Fibroblast of skin of right biceps (primary cell): Measurements from ENCODE around the gene KLK1.
"Not testable (repeated sequence)": the region's sequence is repeated elsewhere in the genome, so short reads cannot be mapped to it uniquely, and the experiment has no call there.

Experiments used
- DNase-seq: peaks from one replicate; pipeline ENCODE4 v3.0.0-alpha.2; 2013

KLK1 gene

GRCh38 chr19:50812474-50812873 lies 11.1 kb downstream of the KLK1 start:
- DNase-seq = no peak

DNA sequence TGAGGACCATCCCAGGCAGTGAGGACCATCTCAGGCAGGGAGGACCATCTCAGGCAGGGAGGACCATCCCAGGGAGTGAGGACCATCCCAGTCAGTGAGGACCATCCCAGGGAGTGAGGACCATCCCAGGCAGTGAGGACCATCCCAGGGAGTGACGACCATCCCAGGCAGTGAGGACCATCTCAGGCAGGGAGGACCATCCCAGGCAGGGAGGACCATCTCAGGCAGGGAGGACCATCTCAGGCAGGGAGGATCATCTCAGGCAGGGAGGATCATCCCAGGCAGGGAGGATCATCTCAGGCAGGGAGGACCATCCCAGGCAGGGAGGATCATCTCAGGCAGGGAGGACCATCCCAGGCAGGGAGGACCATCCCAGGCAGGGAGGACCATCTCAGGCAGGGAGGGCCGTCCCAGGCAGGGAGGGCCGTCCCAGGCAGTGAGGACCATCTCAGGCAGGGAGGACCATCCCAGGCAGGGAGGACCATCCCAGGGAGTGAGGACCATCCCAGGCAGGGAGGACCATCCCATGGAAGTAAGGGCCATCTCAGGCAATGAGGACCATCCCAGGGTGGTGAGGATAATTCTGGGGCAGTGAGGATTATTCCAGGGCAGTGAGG lies 11.9 kb downstream of the KLK1 start:
- DNase-seq = not testable (repeated sequence)

DNA sequence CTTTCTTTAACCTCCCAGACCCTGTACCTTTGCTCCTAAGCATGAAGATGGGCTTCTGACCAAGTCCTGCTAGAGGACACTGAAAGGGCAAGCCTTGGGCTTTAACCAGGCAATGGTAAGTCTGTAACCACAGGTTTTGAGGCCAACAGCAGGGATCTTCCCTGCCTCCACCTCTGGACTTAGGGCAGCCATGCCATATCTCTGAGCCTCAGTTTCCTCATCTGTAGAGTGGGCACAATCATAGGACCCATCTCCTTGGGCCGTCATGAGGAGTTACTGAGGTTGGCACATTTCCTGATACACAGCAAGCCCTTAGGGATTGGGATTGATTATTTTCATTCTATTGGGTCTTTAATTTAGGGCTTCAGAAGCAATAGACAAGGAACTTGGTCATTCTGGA lies 14.7 kb downstream of the KLK1 start:
- DNase-seq = no peak

- DNase-seq = peak; percentile 100
Observed at GRCh38 chr19:50804420-50805272, 18.9 kb downstream of the KLK1 start.

DNA sequence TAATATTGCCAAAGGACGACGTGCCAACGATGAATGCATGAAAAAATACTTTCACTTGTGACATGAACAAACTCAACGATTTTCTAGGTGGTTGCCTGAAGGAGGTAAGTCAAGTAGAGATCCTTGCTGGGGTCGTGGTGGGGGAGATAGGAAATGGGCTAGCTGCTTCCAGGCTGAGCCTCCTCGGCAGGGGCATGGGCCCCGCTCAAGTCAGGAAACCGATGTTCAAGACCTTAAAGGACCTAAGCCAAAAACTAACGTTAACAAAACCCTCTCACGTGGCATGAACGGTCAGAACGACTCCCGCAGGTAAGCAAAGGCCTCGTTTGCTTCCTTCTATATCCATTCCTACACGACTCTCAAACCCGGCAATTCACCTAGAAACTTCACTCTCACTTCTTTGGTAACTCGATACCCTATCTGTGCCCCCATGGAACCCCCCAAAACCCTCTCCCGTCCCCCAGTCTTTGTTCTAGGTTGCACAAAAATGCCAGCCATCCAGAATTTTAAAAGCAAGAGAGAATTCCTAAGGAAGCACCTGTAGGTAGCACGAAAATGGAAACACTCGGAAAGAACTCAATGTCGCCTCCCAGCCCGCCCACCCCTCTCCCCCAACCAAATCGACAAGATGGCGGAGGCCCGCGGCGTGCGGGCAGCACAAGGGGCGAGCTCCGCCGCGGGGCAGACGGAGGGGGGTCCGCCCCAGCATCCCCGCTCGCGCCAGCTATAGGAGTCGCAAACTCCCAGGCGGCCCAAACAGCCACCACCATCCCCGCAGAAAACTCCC lies 19.8 kb downstream of the KLK1 start:
- DNase-seq = peak; percentile 26

DNA sequence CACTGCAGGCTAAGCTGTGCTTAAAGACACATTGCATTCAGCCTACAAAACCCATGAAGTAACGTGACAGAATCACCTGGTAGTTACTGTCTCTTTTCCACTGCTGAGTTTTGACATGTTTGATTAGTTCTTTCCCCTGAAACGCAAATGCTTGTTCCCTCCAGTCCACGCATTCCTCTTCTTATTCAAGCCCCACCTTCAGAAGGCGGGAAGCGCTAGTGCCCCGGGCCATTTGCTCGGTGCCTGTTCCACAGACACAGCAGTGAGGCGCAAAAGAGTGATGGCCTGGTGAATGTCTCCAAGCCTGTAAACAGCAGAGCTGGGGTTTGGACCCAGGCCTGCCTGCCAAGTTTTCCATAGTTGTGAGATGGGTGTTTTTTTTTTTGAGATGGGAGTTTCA lies 22.5 kb downstream of the KLK1 start:
- no peak for DNase-seq

GRCh38 chr19:50799547-50799851 lies 24.1 kb downstream of the KLK1 start:
- DNase-seq = no peak

DNA sequence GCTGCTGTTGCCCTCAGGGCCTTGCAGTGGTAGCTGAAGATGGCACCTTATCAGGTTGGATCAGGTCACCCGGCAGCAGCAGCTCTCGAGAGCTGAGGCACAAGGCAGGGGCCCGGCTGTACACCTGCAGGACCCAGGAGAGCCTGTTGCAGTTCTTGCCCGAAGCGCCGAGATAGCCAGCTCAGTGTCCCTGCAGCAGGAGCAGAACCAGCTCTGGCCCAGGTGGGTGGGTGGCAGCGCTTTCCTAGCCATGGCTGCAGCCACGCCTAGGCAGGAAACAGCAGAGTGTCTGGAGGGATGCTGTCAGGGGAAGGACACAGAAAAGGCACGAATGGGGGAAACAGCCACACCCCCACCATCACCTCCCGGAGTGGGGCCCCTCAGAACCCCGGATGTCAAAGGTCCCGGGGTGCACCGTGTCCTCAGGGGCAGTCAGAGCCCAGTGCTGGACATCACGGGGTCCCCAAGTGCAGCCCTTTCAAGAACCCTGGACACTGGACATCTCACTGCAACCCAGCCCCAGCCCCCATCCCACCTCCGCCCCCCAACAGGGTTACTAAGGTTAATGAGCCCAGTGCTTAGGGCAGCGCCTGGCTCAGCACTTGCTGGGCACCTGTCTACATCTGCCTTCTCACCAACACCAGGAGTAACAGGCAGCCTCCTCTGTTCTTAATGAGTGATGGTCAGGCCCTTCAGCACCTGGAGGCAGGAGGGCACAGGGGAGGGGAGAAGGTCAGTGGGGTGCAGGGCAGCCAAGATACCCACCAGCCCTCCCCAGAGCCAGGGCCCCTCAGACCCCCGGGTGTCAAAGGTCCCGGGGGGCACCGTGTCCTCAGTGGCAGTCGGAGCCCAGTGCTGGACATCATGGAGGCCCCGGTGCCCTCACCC lies 24.7 kb downstream of the KLK1 start:
- no peak for DNase-seq

DNA sequence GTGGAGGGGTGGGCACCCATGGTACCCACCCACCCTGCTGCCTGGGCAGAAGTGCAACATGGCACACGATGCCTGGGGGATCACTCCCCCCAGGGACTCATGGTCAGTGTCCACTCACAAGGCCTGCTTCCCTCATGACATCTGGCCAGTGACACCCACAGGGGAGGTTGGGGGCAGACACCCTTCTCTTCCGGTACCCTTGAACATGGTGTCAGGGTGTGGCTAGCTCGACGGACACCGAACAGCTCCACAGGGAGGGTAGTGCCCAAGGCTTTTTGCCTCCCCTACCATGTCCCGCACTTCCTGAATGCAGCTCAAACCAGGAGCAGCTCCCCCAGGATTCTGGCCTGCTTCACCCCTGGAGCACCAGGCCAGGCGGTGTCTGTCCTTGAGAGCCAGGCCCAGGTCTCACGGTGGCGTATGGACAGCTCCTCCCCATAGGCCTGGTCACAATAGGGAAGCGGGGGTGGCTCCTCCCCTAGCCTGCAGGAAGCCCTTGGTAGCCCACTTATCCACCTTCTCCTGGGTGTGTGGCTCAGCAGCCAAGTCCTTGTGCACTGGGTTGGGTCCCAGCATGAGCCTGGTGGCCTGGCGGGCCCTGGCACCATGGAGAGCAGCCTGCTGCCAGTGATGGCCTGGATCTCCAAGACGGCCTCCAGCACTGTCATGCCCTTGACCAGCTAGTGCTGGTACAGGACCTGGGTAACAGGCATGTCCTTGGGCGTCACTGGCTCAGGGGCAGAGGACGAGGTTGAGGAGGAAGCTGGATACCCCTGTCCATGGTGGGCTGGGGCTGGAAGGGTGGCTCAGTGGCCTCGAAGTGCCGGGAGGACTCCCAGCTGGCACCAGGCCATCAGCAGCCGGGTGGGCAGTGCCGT lies 25.6 kb downstream of the KLK1 start:
- no peak for DNase-seq

- no peak for DNase-seq
Observed at GRCh38 chr19:50797429-50797780, 26.2 kb downstream of the KLK1 start.

DNA sequence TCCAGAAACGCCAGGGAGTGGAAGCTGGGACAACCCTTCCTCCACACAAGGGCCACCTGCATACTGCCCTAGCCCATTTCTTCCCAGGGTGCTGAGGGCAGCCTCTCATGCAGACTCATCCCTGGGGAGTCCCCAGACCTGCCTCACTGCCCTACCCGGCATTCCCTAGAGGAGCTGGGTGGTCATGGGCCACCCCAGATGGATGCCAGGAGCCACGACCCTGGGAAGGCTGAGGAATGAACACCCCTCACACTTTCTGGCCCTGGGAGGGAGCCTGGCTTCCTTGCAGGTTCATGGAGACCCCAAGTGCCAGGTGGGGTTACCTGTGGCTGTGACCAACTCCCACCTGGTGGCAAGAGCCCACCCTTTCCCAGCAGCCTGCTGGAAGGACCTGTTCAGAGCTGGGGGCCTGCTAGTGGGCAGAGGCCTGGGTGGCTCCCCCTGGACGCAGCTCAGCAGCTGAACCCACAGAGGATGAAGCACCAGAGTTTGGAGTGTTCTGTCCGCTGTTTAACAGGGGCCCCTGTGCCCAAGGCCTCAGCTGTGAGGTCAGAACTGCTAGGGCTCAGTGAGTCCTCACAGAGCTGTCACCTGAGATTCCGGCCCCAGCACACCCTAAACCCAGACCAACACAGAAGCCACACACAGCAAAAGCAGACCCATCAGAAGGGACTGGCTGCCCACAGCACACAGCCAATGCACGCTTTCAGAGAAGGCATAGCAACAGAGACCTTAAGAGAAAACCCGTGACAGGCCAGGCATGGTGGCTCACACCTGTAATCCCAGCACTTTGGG lies 26.8 kb downstream of the KLK1 start:
- no peak for DNase-seq

- no peak for DNase-seq
Observed at GRCh38 chr19:50796128-50796633, 27.4 kb downstream of the KLK1 start.

DNA sequence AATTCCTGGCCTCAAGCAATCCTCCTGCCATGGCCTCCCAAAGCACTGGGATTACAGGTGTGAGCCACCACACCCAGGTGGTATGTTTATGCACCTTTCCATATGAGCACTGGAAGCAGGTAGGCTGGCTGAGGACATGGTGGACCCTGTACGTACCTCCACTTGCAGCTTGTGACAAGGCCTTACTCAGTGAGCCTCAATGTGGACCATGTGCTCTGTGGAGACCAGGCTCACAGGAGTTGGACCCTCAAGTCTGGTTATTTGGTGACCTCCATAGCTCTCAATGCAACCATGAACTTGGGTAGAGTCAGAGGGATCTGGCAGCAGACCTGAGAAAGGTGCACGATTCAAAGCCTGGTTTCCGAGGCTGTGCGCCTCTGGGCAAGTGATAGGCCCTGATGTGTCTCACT lies 27.9 kb downstream of the KLK1 start:
- DNase-seq = no peak

DNA sequence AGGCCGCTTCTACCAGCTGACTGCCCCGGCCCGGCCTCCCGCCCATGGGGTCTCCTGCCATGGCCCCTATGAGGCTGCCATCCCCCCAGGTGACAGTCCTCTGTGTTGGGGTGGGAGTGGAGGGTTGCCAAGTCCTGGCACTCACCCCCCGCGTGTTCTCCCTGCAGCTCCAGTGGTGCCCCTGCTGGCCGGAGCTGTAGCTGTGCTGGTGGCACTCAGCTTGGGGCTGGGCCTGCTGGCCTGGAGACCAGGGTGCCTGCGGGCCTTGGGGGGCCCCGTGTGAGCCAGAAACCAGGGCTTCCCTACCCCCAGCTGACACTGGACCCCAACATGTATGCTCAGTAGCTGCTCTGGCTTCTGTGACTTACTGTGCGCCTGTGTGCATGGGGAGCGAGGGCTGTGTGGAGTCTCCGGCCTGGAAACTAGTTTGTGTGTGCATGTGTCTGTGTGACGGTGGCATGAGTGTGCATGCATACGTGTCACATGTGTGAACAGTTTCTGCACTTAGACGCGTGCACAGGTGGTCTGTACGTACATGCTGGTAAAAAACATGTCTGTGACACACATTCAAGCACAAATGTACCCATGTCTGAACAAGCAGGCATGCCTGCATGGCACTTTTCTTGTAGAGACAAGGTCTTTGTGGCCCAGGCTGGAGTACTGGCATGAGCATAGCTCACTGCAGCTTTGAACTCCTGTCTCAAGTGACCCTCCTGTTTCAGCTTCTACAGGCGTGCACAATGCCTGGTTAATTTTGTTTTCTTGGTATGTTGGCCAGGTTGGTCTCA lies 28.5 kb downstream of the KLK1 start:
- peak; percentile 29 for DNase-seq

DNA sequence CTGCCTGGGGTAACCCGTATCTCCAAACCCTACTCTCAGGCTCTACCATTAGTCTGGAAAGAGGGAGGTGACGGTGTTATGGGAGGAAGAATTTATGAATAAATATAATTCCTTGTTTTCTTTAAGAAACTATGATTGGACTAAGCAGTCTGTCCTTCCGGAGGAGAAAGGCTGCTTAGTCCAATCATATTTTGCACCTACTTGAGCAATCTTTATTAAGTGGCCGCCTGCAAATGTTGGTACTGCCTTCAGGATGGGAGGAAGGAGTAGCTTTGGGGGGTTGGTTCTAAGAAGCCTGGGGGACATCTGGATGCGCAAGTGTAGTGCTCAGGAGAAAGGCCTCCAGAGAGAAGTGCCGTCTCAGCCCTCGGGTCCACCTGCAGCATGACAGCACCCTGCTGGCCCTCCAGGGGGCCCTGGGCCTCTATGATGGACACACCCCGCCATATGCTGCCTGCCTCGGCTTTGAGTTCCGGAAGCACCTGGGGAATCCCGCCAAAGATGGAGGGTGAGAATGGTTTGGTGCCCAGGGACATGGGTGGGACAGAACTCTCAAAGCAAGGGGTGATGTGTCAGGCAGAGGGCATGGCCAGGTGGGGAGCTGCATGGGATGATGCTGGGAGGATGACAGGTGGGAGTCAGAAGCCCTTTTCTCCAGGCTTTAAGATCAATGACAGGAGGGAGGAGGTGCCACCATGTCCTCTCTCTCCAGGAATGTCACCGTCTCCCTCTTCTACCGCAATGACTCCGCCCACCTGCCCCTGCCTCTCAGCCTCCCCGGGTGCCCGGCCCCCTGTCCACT lies 29.3 kb downstream of the KLK1 start:
- peak; percentile 33 for DNase-seq

DNA sequence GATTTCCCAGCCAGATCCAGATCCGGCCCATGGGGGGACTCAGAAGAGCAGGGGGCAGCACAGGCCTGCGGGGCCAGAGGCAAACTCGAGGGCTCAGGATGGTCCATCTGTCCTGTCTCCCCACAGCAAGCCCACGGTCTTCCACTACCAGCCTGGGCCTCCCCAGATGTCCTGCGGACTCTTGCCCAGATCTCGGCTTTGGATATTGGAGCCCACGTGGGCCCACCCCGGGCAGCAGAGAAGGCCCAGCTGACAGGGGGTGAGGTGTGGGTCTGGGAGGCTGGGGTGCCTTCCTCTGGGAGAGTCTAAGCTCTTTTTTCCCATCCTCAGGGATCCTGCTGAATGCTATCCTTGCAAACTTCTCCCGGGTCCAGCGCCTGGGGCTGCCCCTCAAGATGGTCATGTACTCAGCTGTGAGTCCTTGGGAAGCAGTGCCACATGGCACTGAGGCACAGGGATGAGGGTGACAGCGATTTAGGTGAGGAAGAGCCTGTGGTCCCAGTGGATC lies 30.0 kb downstream of the KLK1 start:
- DNase-seq = no peak

- no peak for DNase-seq
Observed at GRCh38 chr19:50792272-50793250, 31.0 kb downstream of the KLK1 start.
